ENCODE results near the gene GZMH. TPM values are rescaled to one million over a fixed set of nuclear protein-coding genes. Genes with fewer than 3 reads are reported as not detected.

Gene GZMH
- total and polyA plus RNA-seq, 9 donors = 0.25 to 6.6 (median 0.51) TPM; not detected in 3

DNA sequence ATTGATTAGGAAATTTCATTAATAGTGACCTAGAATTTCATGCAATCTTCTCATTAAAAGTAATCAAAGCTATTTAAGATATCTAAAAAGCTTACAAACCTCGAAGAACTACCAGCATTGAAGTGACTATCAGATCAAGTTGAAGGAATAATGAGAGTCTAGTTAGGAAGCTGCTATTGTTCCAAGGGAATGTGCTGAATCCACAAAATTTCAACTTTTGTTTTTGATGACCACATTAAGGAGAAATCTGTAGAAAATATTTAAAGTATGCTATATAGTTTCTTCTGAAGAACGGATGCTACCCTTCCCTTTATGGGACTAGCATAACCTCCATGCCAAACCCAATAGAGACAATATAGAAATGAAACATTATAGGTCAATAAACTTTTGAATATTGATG, 30.9 kb downstream of the GZMH start:
- H3K36me3 ChIP-seq = no peaks in the 10 kb centered on the region
- no peaks in the 10 kb centered on the region for H3K4me1 ChIP-seq (ENCODE audit: insufficient read depth)
- 48 to 62% (median 55%) methylated on average over 2 of the region's 2 CpGs for WGBS, 3 donors
- H3K4me3 ChIP-seq = no peak overlapping the region
- intact Hi-C loops (cut with DNase I) = no loop called here
- H3K27me3 ChIP-seq = no peaks in the 10 kb centered on the region
- DNase-seq = no peak
- H3K9me3 ChIP-seq = peaks cover 0 to 10% of the 10 kb centered on the region in 2 donors
- TF ChIP-seq, protein P1, sequence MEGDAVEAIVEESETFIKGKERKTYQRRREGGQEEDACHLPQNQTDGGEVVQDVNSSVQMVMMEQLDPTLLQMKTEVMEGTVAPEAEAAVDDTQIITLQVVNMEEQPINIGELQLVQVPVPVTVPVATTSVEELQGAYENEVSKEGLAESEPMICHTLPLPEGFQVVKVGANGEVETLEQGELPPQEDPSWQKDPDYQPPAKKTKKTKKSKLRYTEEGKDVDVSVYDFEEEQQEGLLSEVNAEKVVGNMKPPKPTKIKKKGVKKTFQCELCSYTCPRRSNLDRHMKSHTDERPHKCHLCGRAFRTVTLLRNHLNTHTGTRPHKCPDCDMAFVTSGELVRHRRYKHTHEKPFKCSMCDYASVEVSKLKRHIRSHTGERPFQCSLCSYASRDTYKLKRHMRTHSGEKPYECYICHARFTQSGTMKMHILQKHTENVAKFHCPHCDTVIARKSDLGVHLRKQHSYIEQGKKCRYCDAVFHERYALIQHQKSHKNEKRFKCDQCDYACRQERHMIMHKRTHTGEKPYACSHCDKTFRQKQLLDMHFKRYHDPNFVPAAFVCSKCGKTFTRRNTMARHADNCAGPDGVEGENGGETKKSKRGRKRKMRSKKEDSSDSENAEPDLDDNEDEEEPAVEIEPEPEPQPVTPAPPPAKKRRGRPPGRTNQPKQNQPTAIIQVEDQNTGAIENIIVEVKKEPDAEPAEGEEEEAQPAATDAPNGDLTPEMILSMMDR (IDR thresholded peaks at IDR 0.05) = no peak
- no peak for TF ChIP-seq POLR2A (IDR thresholded peaks at IDR 0.05)
- no peak for TF ChIP-seq EP300 (IDR thresholded peaks at IDR 0.05)
- H3K27ac ChIP-seq = no peak overlapping the region

DNA sequence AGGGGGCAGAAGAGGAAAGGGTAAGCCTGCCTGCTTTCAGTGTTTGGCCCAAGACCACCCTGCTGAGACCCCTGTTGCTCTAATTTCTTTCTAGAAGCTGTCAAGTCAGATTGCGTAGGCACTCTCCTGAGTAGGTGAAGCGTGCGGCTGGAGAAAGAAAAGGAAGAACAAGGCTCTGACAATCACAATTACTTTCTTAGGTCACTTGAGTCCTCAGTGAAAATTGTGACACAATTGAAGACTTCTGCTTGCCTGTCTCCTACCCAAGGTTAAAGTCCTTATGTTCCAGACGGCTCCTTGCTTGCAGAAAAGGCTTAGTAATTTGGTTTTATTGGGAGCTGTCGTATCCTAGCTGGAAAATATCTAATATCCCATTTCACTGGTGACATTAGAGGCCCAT, 32.7 kb downstream of the GZMH start:
- Histone ChIP-seq H3K36me3 (no peaks in the 10 kb centered on the region), H3K27me3 (no peaks in the 10 kb centered on the region), H3K9me3 (peaks cover 0 to 10% of the 10 kb centered on the region in 2 donors), H3K4me1 (ENCODE audit: insufficient read depth) (no peaks in the 10 kb centered on the region), H3K27ac (no peak overlapping the region), H3K4me3 (no peak overlapping the region)
- no peak for DNase-seq
- intact Hi-C loops (cut with DNase I) = no loop called here
- TF ChIP-seq, protein P1 (IDR thresholded peaks at IDR 0.05) = no peak
- no peak for TF ChIP-seq POLR2A (IDR thresholded peaks at IDR 0.05)
- no peak for TF ChIP-seq EP300 (IDR thresholded peaks at IDR 0.05)
- 73 to 78% (median 77%) methylated on average over 5 of the region's 5 CpGs for WGBS, 3 donors

DNA sequence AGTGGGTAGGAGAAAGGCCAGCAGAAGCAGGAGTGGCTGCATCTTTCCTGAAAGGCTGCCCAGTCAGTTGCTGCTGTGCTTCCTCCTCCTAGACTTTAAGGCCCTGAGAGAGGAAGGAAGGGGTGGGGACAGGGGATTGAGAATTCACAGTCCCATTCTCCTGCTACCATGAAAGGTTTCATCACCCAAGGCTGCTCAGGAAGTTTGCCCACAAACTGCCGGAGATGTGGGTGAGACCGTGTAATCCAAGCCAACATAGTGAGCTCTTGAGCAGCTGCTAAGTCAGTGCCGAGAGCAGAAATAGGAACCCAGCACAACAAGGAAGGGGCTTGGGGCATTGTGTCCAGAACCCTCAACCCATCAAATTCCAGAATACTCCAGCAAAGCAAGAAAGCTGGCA, 33.3 kb downstream of the GZMH start, which contains the start of gene CTSG:
CTSG (minus strand) TSS at position 69 of the 400 bp plus-strand sequence; CDS start at position 42, 27 bp downstream.
- no peak for DNase-seq
- TF ChIP-seq EP300 (IDR thresholded peaks at IDR 0.05) = no peak
- TF ChIP-seq POLR2A (IDR thresholded peaks at IDR 0.05) = no peak
- TF ChIP-seq, protein P1 (IDR thresholded peaks at IDR 0.05) = no peak
- intact Hi-C loops (cut with DNase I) = no loop called here
- no peaks in the 10 kb centered on the region for H3K27me3 ChIP-seq
- H3K4me3 ChIP-seq = no peak within 1 kb of the TSS
- WGBS, 3 donors = 71 to 79% (median 76%) methylated on average over 3 of the region's 3 CpGs
- H3K4me1 ChIP-seq (ENCODE audit: insufficient read depth) = no peaks in the 10 kb centered on the region
- H3K27ac ChIP-seq = no peak within 1 kb of the TSS
- H3K36me3 ChIP-seq = no peaks in the 10 kb centered on the region
- peaks cover 0 to 10% of the 10 kb centered on the region in 2 donors for H3K9me3 ChIP-seq

DNA sequence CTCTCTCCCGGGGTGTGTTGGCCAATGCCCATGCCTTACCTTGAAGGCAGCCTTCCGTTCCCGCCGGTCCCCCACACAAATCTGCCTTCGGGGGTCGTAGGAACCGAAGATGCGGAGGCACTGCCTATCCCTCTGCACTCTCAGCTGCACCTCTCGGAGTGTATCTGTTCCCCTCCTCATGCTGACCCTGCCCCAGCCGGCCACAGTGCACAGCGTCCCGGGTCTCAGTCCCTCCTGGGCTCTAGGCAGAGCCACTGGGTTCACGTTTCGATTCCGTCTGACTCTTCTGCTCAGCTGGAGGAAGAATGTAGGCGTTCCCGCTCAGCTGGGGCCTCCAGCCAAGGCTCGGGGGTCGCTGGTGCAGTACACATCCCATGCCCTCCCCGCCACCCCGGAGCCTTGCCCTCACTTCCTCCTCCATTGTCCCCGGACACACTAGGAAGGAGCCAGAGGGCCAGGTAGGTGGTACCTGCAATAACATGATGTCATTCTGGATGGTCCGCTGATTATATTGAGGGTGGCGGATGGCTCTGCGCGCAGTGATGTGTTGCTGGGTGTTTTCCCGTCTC, 35.2 kb downstream of the GZMH start:
- 75 to 83% (median 78%) methylated on average over 27 of the region's 27 CpGs for WGBS, 3 donors
- H3K4me1 ChIP-seq (ENCODE audit: insufficient read depth) = no peaks in the 10 kb centered on the region
- H3K4me3 ChIP-seq = no peak overlapping the region
- no peaks in the 10 kb centered on the region for H3K36me3 ChIP-seq
- TF ChIP-seq, protein P1 (IDR thresholded peaks at IDR 0.05) = no peak
- TF ChIP-seq EP300 (IDR thresholded peaks at IDR 0.05) (no peak), POLR2A (IDR thresholded peaks at IDR 0.05) (no peak)
- no peaks in the 10 kb centered on the region for H3K27me3 ChIP-seq
- intact Hi-C loops (cut with DNase I) = no loop called here
- no peak overlapping the region for H3K27ac ChIP-seq
- no peak for DNase-seq
- H3K9me3 ChIP-seq = peaks cover 0 to 10% of the 10 kb centered on the region in 2 donors

All from ovary (tissue), 9 donors.